ENCODE data around the gene TMEM184B.

- TF ChIP-seq, protein P1, sequence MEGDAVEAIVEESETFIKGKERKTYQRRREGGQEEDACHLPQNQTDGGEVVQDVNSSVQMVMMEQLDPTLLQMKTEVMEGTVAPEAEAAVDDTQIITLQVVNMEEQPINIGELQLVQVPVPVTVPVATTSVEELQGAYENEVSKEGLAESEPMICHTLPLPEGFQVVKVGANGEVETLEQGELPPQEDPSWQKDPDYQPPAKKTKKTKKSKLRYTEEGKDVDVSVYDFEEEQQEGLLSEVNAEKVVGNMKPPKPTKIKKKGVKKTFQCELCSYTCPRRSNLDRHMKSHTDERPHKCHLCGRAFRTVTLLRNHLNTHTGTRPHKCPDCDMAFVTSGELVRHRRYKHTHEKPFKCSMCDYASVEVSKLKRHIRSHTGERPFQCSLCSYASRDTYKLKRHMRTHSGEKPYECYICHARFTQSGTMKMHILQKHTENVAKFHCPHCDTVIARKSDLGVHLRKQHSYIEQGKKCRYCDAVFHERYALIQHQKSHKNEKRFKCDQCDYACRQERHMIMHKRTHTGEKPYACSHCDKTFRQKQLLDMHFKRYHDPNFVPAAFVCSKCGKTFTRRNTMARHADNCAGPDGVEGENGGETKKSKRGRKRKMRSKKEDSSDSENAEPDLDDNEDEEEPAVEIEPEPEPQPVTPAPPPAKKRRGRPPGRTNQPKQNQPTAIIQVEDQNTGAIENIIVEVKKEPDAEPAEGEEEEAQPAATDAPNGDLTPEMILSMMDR (IDR thresholded peaks at IDR 0.05; ENCODE audit: low read depth, low read length, poor library complexity, severe bottlenecking): no peak
- TF ChIP-seq EZH2phosphoT487 (IDR thresholded peaks at IDR 0.05; ENCODE audit: borderline replicate concordance, low read length): no peak
Measured at GRCh38 chr22:38273135-38273826, 471 bp upstream of the TMEM184B start.
